ENCODE results near the gene COBLL1. TPM values are rescaled to one million over a fixed set of nuclear protein-coding genes. Genes with fewer than 3 reads are reported as not detected.

Gene COBLL1
- total RNA-seq, 1 experiment from 2014 or later = 4.4 TPM

DNA sequence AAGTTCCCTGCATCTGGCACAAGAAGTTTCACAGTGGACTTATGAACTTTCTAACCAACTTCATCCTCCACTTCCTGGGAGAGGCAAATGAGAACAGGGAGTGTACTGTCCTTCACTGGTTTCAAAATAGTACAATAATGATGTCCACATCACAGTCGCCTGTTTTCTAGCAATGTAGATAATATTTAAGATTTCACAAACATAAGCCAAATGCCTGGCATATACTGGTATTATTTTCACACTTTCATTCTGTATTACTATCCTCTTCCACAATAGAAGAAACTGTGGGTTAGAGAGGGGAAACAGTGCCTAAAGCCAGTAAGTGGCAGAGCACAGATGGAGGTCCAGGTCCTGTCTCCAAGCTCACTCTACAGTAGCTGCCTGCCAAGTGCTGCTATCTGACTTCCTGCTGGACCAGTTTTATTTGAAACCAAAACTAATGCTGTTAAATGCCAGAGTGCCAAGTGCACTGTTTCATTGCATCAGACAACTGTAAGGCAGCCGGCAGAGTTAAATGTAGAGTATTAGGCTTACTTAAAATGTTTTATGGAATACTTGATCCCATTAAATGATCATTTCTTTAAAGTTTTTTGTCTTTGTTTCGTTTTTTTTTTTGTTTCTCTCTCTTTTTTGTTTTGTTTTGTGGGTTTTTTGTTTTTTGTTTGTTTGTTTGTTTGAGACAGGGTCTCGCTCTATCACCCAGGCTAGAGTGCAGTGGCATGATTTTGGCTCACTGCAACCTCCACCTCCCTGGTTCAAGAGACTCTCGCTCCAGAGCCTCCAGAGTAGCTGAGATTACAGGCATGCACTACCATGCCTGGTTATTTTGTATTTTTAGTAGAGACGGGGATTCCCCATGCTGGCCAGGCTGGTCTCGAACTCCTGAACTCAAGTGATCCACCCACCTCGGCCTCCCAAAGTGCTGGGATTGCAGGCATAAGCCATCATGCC, 15.1 kb downstream of the COBLL1 start:
- no peak for DNase-seq (ENCODE audit: low read depth, low spot score)
- POLR2A ChIA-PET = no interaction called here
- CTCF ChIA-PET = no interaction called here
- no peak for TF ChIP-seq POLR2AphosphoS5 (IDR thresholded peaks at IDR 0.05; ENCODE audit: low read depth, low read length)
- TF ChIP-seq, protein P1, sequence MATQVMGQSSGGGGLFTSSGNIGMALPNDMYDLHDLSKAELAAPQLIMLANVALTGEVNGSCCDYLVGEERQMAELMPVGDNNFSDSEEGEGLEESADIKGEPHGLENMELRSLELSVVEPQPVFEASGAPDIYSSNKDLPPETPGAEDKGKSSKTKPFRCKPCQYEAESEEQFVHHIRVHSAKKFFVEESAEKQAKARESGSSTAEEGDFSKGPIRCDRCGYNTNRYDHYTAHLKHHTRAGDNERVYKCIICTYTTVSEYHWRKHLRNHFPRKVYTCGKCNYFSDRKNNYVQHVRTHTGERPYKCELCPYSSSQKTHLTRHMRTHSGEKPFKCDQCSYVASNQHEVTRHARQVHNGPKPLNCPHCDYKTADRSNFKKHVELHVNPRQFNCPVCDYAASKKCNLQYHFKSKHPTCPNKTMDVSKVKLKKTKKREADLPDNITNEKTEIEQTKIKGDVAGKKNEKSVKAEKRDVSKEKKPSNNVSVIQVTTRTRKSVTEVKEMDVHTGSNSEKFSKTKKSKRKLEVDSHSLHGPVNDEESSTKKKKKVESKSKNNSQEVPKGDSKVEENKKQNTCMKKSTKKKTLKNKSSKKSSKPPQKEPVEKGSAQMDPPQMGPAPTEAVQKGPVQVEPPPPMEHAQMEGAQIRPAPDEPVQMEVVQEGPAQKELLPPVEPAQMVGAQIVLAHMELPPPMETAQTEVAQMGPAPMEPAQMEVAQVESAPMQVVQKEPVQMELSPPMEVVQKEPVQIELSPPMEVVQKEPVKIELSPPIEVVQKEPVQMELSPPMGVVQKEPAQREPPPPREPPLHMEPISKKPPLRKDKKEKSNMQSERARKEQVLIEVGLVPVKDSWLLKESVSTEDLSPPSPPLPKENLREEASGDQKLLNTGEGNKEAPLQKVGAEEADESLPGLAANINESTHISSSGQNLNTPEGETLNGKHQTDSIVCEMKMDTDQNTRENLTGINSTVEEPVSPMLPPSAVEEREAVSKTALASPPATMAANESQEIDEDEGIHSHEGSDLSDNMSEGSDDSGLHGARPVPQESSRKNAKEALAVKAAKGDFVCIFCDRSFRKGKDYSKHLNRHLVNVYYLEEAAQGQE (IDR thresholded peaks at IDR 0.05; ENCODE audit: insufficient read depth in 1 of 2, low read depth in 2 of 2, low read length in 1 of 2) = no peak
- TF ChIP-seq TCF7L2 (IDR thresholded peaks at IDR 0.05; ENCODE audit: low read depth, low read length) = no peak
- TF ChIP-seq, protein P2, sequence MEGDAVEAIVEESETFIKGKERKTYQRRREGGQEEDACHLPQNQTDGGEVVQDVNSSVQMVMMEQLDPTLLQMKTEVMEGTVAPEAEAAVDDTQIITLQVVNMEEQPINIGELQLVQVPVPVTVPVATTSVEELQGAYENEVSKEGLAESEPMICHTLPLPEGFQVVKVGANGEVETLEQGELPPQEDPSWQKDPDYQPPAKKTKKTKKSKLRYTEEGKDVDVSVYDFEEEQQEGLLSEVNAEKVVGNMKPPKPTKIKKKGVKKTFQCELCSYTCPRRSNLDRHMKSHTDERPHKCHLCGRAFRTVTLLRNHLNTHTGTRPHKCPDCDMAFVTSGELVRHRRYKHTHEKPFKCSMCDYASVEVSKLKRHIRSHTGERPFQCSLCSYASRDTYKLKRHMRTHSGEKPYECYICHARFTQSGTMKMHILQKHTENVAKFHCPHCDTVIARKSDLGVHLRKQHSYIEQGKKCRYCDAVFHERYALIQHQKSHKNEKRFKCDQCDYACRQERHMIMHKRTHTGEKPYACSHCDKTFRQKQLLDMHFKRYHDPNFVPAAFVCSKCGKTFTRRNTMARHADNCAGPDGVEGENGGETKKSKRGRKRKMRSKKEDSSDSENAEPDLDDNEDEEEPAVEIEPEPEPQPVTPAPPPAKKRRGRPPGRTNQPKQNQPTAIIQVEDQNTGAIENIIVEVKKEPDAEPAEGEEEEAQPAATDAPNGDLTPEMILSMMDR (IDR thresholded peaks at IDR 0.05) = no peak
- TF ChIP-seq SIN3A (IDR thresholded peaks at IDR 0.05; ENCODE audit: borderline replicate concordance, insufficient read depth, low read depth, low read length) = no peak
- no peaks in the 10 kb centered on the region for H3K9me3 ChIP-seq (ENCODE audit: control insufficient read depth, insufficient read depth, low read depth, low read length)
- no TSS peak for BruUV-seq (replicated peaks)
- no peak for ATAC-seq
- H3K36me3 ChIP-seq (ENCODE audit: control insufficient read depth, insufficient read depth, low read length) = no peaks in the 10 kb centered on the region
- intact Hi-C loops (cut with micrococcal nuclease; ENCODE audit: unreplicated experiment) (no loop called here), in situ Hi-C loops (cut with HindIII; ENCODE audit: low pct_unique_long_range_greater_than_20kb, low sequenced_read_pairs) (no loop called here)
- no peak overlapping the region for H3K27ac ChIP-seq (ENCODE audit: low read length)
- H3K27me3 ChIP-seq (ENCODE audit: control insufficient read depth, insufficient read depth, low read length) = no peaks in the 10 kb centered on the region
- H3K4me1 ChIP-seq (ENCODE audit: control insufficient read depth, insufficient read depth, low read length) = no peaks in the 10 kb centered on the region
- no peak overlapping the region for H3K4me3 ChIP-seq (ENCODE audit: low read depth in 2 of 2, low read length in 2 of 2)

DNA sequence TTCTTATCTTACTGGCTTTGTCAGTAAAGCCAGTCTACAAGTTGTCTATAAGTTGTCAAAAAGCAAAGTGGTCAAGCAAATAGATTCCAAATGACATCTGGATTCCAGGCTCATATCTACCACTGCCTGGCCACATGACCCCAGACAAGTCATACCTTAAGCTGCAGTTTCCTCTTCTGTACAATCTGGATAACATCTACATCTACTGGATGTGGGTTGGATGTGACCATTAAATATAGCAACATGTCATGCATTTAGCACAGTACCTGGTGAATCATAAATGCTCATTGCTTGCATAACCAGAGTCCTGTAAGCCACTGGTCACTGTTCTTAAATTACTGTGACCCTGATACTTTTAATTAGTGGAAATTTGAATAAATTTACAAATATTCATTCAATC, 16.8 kb downstream of the COBLL1 start:
- DNase-seq (ENCODE audit: low read depth, low spot score) (no peak), ATAC-seq (no peak)
- in situ Hi-C loops (cut with HindIII; ENCODE audit: low pct_unique_long_range_greater_than_20kb, low sequenced_read_pairs) (no loop called here), intact Hi-C loops (cut with micrococcal nuclease; ENCODE audit: unreplicated experiment) (no loop called here)
- CTCF ChIA-PET = no interaction called here
- POLR2A ChIA-PET = no interaction called here
- H3K4me1 ChIP-seq (ENCODE audit: control insufficient read depth, insufficient read depth, low read length) = no peaks in the 10 kb centered on the region
- H3K4me3 ChIP-seq (ENCODE audit: low read depth in 2 of 2, low read length in 2 of 2) = no peak overlapping the region
- TF ChIP-seq, protein P1 (IDR thresholded peaks at IDR 0.05; ENCODE audit: insufficient read depth in 1 of 2, low read depth in 2 of 2, low read length in 1 of 2) = no peak
- TF ChIP-seq, protein P2 (IDR thresholded peaks at IDR 0.05) = no peak
- TF ChIP-seq POLR2AphosphoS5 (IDR thresholded peaks at IDR 0.05; ENCODE audit: low read depth, low read length) = no peak
- TF ChIP-seq SIN3A (IDR thresholded peaks at IDR 0.05; ENCODE audit: borderline replicate concordance, insufficient read depth, low read depth, low read length) = no peak
- no peak for TF ChIP-seq TCF7L2 (IDR thresholded peaks at IDR 0.05; ENCODE audit: low read depth, low read length)
- H3K9me3 ChIP-seq (ENCODE audit: control insufficient read depth, insufficient read depth, low read depth, low read length) = no peaks in the 10 kb centered on the region
- H3K36me3 ChIP-seq (ENCODE audit: control insufficient read depth, insufficient read depth, low read length) = no peaks in the 10 kb centered on the region
- no TSS peak for BruUV-seq (replicated peaks)
- H3K27ac ChIP-seq (ENCODE audit: low read length) = no peak overlapping the region
- H3K27me3 ChIP-seq (ENCODE audit: control insufficient read depth, insufficient read depth, low read length) = no peaks in the 10 kb centered on the region

Measured in Panc1 (cell line).